SH-SY5Y (cell line): Measurements from ENCODE around the gene SPTAN1.

ENCODE experiments used
- GATA2 ChIP-seq: IDR thresholded peaks from 2 replicates; pipeline ENCODE4 v1.6.1; 2011; ENCODE audit warnings: mild to moderate bottlenecking, low read depth, low read length
- GATA3 ChIP-seq: IDR thresholded peaks from 2 replicates; pipeline ENCODE4 v1.6.1; 2011; ENCODE audit warnings: low read depth, mild to moderate bottlenecking, low read length, moderate library complexity

The SPTAN1 gene

GRCh38 chr9:128550226-128550625 is 2.2 kb upstream of the SPTAN1 start:
- TF ChIP-seq GATA3 (no peak), GATA2 (no peak)

GRCh38 chr9:128550770-128551656 is 1.4 kb upstream of the SPTAN1 start:
- TF ChIP-seq GATA2 (no peak), GATA3 (no peak)

DNA sequence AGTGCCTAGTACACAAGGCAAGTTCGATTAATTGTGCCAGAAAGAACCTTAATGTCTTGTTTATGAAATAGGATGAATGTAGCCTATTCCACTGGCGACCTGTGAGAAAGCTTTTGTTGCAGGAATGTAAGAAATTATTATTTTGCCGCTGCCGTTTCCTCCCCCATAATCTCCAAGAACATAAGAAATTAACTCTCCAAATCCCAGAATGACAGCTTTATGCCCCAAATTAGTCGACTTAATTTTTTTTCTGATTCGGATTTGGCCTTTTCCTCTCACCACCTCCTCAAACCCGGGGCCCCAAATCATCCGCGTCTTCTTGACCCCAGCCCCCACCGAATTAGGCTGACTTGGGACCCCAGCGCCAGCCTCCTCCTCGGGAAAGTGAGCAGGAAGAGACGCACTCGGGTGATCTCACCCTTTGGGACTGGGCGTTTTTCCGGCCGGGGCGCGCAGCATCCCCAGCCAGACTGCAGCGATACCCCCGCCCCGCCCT is 682 bp upstream of the SPTAN1 start:
- no peak for TF ChIP-seq GATA3
- no peak for TF ChIP-seq GATA2

DNA sequence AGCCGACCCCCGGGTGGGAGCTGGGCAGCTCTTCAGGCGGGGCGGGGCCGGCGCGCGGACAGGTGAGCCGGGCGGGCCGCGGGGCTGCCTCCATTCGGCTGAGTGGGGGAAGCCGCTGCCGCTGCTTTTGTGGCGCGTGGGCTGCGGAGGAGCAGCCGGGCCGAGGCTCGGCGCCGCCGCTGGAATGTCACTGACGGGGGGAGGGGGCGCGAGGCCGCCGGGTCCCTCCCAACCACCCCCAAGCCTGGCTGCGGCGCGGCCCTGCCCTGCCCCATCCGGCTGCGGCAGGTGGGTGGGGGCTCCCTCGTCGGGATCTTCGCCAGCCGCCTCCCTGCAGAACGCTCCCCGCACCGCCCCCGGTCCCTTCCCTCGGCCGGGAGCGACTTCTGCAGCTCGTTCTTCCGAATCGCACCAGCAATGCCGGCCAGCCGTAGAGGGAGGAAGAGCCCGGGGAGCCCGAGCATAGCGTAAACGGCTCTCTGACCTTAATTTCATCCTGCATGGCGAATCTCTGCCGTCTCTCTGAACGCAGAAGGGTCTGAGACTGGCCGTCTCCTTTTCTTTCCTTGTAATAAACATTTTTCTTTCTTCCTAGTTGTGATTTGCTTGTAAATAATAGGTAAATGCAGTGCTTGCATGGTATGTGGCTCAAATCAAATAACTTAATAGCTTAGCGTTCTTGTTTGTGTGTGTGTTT is 505 bp downstream of the SPTAN1 start:
- no peak for TF ChIP-seq GATA3
- TF ChIP-seq GATA2, result no peak

DNA sequence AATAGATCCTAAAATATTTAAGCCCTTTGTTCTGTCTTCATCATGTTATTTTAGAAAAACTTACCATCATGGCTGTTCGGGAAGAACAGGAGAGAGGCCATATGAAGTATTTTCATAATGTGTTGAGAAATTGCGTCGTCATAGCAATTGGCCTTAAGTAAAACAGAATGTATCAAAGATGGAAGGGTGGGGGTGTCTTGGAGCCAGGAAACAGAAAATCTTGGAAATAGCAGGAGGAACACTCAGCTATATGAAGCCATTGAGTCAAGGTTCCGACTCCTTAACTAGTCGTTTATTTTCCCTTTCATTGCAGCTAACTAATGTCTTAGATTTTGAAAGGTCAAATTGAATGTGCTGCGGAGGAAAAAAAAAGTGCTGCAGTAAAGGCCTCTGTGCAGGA is 1.3 kb downstream of the SPTAN1 start:
- TF ChIP-seq GATA2, result no peak
- TF ChIP-seq GATA3, result no peak

DNA sequence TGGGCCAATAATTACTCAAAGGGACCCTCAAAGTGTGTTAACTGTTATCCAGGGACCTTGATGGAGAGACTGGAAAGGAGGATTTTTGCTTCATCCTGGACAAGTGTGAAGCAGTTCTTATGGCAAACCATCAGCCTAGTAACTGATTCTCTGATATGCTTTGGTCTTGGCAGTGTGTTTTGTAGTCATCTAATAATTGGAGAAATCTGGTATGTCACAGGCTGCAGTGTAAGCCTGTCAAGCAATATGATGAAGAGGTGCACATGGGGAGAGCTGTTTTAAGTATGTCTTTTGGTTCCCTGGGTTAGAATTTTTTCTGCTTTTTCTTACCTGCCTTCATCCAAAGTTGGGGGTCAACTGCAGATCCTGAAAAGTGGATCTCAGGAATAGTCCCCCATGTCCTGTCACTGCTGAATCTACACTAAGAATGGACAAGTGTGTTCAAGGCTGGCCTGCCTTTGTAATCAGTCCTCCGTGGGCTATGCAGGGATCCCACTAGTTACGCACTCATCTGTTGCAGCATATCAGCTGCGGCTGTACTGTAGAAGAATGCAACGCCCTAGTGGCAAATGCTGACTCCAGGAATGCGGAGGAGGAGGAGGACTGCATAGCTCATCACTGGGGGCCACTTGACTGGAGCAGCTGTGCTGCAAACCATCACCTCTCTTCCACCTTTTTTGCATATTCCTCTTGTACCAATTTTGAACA is 1.9 kb downstream of the SPTAN1 start:
- TF ChIP-seq GATA3 (no peak), GATA2 (no peak; the same call in 1 of the 2 replicates)

DNA sequence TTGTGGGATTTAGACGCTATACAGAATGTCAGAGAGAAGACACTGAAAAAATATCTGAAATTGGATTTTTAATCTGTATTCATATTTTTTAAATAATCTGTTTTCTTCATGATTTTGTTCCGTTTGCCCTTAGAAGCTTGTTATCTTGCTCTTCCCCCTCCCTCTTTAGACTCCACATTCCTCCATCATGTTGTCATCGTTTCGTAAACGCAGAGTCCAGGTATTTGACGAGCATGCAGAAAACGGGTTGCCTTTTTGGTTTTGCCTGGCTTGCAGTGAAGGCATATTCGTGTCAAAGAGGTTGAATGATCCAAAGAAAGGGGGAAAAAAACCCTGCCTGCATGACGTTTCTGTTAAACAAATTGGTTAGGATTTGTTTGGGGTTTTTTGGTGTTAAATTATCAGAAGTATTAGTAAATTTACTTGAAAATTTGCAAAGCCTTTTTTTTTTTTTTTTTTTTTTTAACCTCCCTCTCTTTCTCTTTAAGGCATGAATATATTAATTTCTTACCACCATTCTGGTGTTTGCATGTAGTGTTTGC is 2.9 kb downstream of the SPTAN1 start:
- TF ChIP-seq GATA3 (no peak), GATA2 (no peak)

DNA sequence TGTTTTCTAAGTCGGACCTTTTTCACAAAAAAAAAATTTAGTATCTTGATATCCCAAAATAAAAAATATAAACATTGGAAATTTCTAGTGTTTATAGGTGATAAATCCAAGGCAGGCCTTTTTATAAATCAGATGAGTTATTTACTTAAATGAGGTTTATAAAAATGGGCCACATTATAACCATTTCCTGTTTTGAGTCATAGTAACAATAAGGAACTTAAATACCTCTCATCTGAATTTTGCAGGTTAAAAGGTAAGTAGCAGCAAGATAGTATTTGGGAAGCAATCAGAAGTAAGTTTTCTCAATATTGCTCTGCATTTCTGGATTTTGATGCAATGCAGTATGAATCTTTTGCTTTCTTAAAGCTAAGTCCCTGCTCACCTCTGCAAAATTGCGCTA is 3.9 kb downstream of the SPTAN1 start:
- no peak for TF ChIP-seq GATA3
- no peak for TF ChIP-seq GATA2

DNA sequence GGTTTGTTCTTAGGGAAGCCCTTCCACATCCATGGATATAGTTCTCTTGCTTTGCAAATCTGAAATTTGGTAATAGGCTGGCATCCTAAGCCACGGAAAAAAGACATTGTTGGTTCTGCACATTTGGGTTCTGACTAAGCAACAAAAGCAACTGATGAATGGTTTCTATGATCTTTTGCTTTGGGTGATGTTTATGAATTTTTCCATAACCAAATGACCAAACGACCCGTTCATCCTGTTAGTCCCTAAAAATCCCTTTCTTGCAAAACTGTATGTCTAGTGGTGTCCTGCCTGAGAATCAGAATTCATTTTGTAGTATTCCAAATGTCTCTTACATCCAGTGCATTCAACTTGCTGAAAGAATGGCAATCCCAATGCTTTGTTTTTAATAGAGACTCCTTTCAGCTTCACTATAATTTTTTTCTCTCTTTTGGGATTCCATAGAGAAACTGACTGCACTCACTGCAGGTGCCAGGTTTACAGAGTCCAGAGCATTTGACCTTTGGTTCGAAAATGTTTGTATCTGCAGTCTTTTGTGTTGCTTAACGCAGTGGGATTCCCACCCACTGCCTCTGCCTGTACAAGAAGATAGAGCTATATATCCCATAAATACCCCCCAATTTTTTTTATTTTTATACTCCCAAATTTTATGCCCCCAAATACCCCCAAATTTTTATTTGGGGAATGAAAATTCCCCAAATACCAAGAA is 4.7 kb downstream of the SPTAN1 start:
- TF ChIP-seq GATA2 (no peak), GATA3 (no peak)

GRCh38 chr9:128558431-128559310 is 6.3 kb downstream of the SPTAN1 start:
- TF ChIP-seq GATA3 (no peak), GATA2 (peak; percentile 88)

GRCh38 chr9:128565578-128565977 is 13.2 kb downstream of the SPTAN1 start:
- TF ChIP-seq GATA2, result no peak
- TF ChIP-seq GATA3, result no peak

DNA sequence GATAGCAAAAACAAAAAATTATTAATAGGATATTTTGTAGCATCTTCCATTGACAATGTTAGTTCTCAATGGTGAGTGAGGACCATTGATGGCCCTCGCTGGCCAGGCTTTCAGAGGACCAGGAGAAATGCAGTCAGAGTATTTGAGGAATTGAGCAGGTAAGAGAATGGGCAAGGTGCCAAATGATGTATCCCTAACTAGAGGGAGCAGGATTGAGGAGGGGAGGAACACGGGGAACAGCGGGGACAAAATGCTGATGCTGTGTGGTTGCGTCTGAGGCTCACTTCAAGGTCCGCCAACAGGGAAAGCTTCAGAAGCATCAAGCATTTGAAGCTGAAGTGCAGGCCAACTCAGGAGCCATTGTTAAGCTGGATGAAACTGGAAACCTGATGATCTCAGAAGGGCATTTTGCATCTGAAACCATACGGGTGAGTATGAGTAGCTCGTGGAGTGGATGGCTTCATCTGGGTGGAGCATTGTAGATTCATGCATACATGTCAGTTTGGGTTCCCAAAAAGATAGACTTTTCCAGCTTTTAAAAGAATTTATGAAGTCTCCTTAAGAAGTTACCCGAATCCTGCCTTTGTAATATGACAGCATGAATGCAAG is 16.2 kb downstream of the SPTAN1 start:
- TF ChIP-seq GATA3 (no peak), GATA2 (no peak)
